HepG2 (cell line): ENCODE results near the gene RRM2. TPM values are rescaled to one million over a fixed set of nuclear protein-coding genes. Genes with fewer than 3 reads are reported as not detected.

ENCODE experiments used
- ATAC-seq: fragments of 200-7000 bp; cut with Tn5 transposase; 3 replicates; pipeline ENCODE4 v1.9.1; 2020; ENCODE audit warnings: mild to moderate bottlenecking, moderate library complexity
- BruUV-seq: library from RNA; stranded (reverse); fragments of 400-500 nt; replicated peaks from 2 replicates; lab custom pipeline; 2021; lab: Mats Ljungman, UMichigan
- CTCF ChIA-PET: fragments of 300-600 bp; formaldehyde crosslinking; extraction: SDS; loops from one replicate; lab custom pipeline; 2021; ENCODE audit warnings: low total read pairs, inconsistent platforms, low intra/inter-chr PET ratio; lab: Yijun Ruan, JAX
- POLR2A ChIA-PET: fragments of 350-600 bp; sonication (Branson Sonifier 250); formaldehyde crosslinking; loops from one replicate; lab custom pipeline; 2020; ENCODE audit warnings: antibody characterized with exemption, inconsistent platforms; lab: Yijun Ruan, JAX
- DNase-seq: peaks from one replicate; pipeline ENCODE4 v3.0.0-alpha.2; 2015; ENCODE audit warnings: low spot score
- FAIRE-seq: peaks from 3 replicates; lab custom pipeline; 2011; peaks lifted over from hg19 to GRCh38; lab: Jason Lieb, UNC
- H2AFZ ChIP-seq: one replicate; pipeline ENCODE4 v1.6.1; 2011; ENCODE audit warnings: low read length, inconsistent platforms
- H3K27ac ChIP-seq: fragments of 300-600 bp; 3 replicates; pipeline ENCODE4 v1.8.0; 2011; ENCODE audit warnings: mixed run types, mild to moderate bottlenecking, mixed read lengths, low read length, inconsistent platforms; ENCODE audit not compliant: insufficient read depth; ENCODE audit errors: extremely low read length
- H3K27me3 ChIP-seq, 2 experiments: fragments of 200-600 bp in 1 of 2; 2 replicates in 1 of 2; 3 replicates in 1 of 2; pipeline versions ENCODE4 v1.6.0 to v1.8.0; 2011; ENCODE audit warnings: low read length in 2 of 2, mild to moderate bottlenecking in 2 of 2, moderate library complexity in 2 of 2, inconsistent platforms in 1 of 2; ENCODE audit not compliant: insufficient read depth in 2 of 2, control insufficient read depth in 1 of 2
- H3K36me3 ChIP-seq, 2 experiments: fragments of 200-600 bp in 1 of 2; replicated peaks in 1 of 2; 2 replicates in 1 of 2; 3 replicates in 1 of 2; pipeline versions ENCODE4 v1.5.1 to v1.8.0; 2011; ENCODE audit warnings: low read length in 2 of 2, inconsistent platforms in 1 of 2; ENCODE audit not compliant: insufficient read depth in 2 of 2, control insufficient read depth in 1 of 2
- H3K4me1 ChIP-seq: 2 replicates; pipeline ENCODE4 v1.5.1; 2012; ENCODE audit warnings: low read length, inconsistent platforms; ENCODE audit not compliant: insufficient read depth
- H3K4me2 ChIP-seq: 2 replicates; pipeline ENCODE4 v1.6.0; 2011; ENCODE audit warnings: low read depth, low read length, inconsistent platforms
- H3K4me3 ChIP-seq, 3 experiments: fragments of 200-600 bp in 1 of 3; sonication (generic), shearing (Covaris generic) in 1 of 3; replicated peaks in 1 of 3; 2 replicates each; pipeline ENCODE4 v1.5.1; 2011 to 2016; ENCODE audit warnings: low read length in 3 of 3, inconsistent platforms in 2 of 3, low read depth in 2 of 3, mild to moderate bottlenecking in 2 of 3, control low read depth in 1 of 3, mixed read lengths in 1 of 3; ENCODE audit not compliant: insufficient read depth in 1 of 3
- H3K79me2 ChIP-seq: one replicate; pipeline ENCODE4 v1.6.1; 2011; ENCODE audit warnings: low read length, inconsistent platforms; ENCODE audit not compliant: insufficient read depth
- H3K9ac ChIP-seq: 2 replicates; pipeline ENCODE4 v1.6.0; 2011; ENCODE audit warnings: mild to moderate bottlenecking, low read depth, low read length, inconsistent platforms; ENCODE audit not compliant: insufficient read depth
- H3K9me3 ChIP-seq: 2 replicates; pipeline ENCODE4 v1.5.1; 2012; ENCODE audit warnings: mild to moderate bottlenecking, low read length
- H4K20me1 ChIP-seq: 2 replicates; pipeline ENCODE4 v1.6.0; 2011; ENCODE audit warnings: inconsistent platforms, mild to moderate bottlenecking, low read length, moderate library complexity; ENCODE audit not compliant: insufficient read depth
- CHD4 ChIP-seq: fragments of 200-600 bp; sonication (generic); IDR thresholded peaks from 2 replicates; pipeline ENCODE4 v1.7.0; 2017; ENCODE audit warnings: mild to moderate bottlenecking, low read length, borderline replicate concordance
- ELF4 ChIP-seq: sonication (generic); formaldehyde crosslinking; IDR thresholded peaks from 2 replicates; pipeline ENCODE4 v1.5.0; 2020; ENCODE audit warnings: missing genetic modification reagents, mild to moderate bottlenecking, moderate library complexity, borderline replicate concordance
- JUNB ChIP-seq: sonication (generic); formaldehyde crosslinking; IDR thresholded peaks from 2 replicates; pipeline ENCODE4 v1.8.0; 2022; ENCODE audit warnings: missing genetic modification reagents, mild to moderate bottlenecking, borderline replicate concordance
- MYPOP ChIP-seq: sonication (generic); formaldehyde crosslinking; IDR thresholded peaks from 2 replicates; pipeline ENCODE4 v1.8.1; 2023; ENCODE audit warnings: mild to moderate bottlenecking, moderate library complexity, missing genetic modification reagents
- RFX3 ChIP-seq: IDR thresholded peaks from 2 replicates; pipeline ENCODE4 v1.6.1; 2016; ENCODE audit warnings: missing biosample characterization, missing genetic modification reagents
- SMC3 ChIP-seq: IDR thresholded peaks from 2 replicates; pipeline ENCODE4 v1.6.1; 2011; ENCODE audit warnings: low read length, improper control_type of control experiment
- ZKSCAN1 ChIP-seq: fragments of 150-350 bp; IDR thresholded peaks from 2 replicates; pipeline ENCODE4 v1.6.1; 2014; ENCODE audit warnings: low read length
- ZNF12 ChIP-seq: sonication (generic); formaldehyde crosslinking; IDR thresholded peaks from 2 replicates; pipeline ENCODE4 v1.5.0; 2020; ENCODE audit warnings: missing genetic modification reagents
- ZNF18 ChIP-seq: sonication (generic); formaldehyde crosslinking; IDR thresholded peaks from 2 replicates; pipeline ENCODE4 v1.8.0; 2022; ENCODE audit warnings: mild to moderate bottlenecking, missing genetic modification reagents; ENCODE audit not compliant: insufficient replicate concordance
- ZNF24 ChIP-seq: fragments of 450-650 bp; IDR thresholded peaks from 2 replicates; pipeline ENCODE4 v1.6.1; 2017; ENCODE audit warnings: antibody characterized with exemption, mild to moderate bottlenecking
- ZNF317 ChIP-seq: sonication (generic); formaldehyde crosslinking; IDR thresholded peaks from 2 replicates; pipeline ENCODE4 v1.5.0; 2020; ENCODE audit warnings: mild to moderate bottlenecking, missing genetic modification reagents
- ZNF816 ChIP-seq: sonication (generic); formaldehyde crosslinking; IDR thresholded peaks from 2 replicates; pipeline ENCODE4 v1.8.0; 2022; ENCODE audit warnings: missing genetic modification reagents, mild to moderate bottlenecking, borderline replicate concordance
- WGBS: methylation state at CpG from one replicate; pipeline ENCODE4 v1.1.6; 2017; ENCODE audit warnings: low lambda C conversion rate; 5-methylcytosine and 5-hydroxymethylcytosine counted together
- in situ Hi-C: cut with HindIII; loops from 2 replicates; pipeline ENCODE4 v1.10.0; 2017; ENCODE audit warnings: low pct_unique_long_range_greater_than_20kb; ENCODE audit not compliant: extremely low pct_ligation_motif_present
- intact Hi-C: fragments of 100-400 bp; cut with micrococcal nuclease; formaldehyde crosslinking; loops from one replicate; pipeline ENCODE4 v1.10.0; 2022; ENCODE audit not compliant: unreplicated experiment
- polyA plus RNA-seq, 8 experiments: library from polyadenylated mRNA; depleted of rRNA in 3 of 8; stranded (reverse) in 7 of 8; unstranded in 1 of 8; fragments of >200 nt; fragmentation: Illumina TruSeq in 4 of 8; extraction: Trizol in 4 of 8; gene quantifications; 2 replicates each; pipeline versions ENCODE4 v1.2.1 to v1.2.3, GENCODE V29; 2011 to 2016; ENCODE audit warnings: low read depth in 4 of 8, missing spikeins in 1 of 8, mixed read lengths in 1 of 8; ENCODE audit not compliant: insufficient read depth in 1 of 8
- total RNA-seq, 5 experiments: library from RNA; depleted of rRNA; stranded (reverse); fragments of >200 nt; fragmentation: Illumina TruSeq; extraction: Trizol; gene quantifications; 2 replicates each; pipeline ENCODE4 v1.2.3, GENCODE V29; 2016; ENCODE audit warnings: low read depth in 1 of 5
- TF ChIP-seq, protein P1 (sequence below): IDR thresholded peaks from 2 replicates; pipeline ENCODE4 v1.6.1; 2016; ENCODE audit warnings: low read depth
- TF ChIP-seq, protein P2 (sequence below): sonication (generic); formaldehyde crosslinking; IDR thresholded peaks from 2 replicates; pipeline ENCODE4 v1.8.0; 2022; ENCODE audit warnings: missing genetic modification reagents, low read depth, mild to moderate bottlenecking, borderline replicate concordance
- TF ChIP-seq, protein P3 (sequence below), 2 experiments: sonication (generic) in 1 of 2; formaldehyde crosslinking in 1 of 2; IDR thresholded peaks; 2 replicates each; pipeline versions ENCODE4 v1.4.0 to v1.6.1; 2018 to 2020; ENCODE audit warnings: missing genetic modification reagents in 2 of 2, borderline replicate concordance in 1 of 2, low read depth in 1 of 2, mild to moderate bottlenecking in 1 of 2, missing biosample characterization in 1 of 2

The RRM2 gene
- total and polyA plus RNA-seq, 2 of the 13 experiments (the other 11 are each of a cell fraction or from before 2014, with no cell fraction given): 31.3 to 150 TPM

DNA sequence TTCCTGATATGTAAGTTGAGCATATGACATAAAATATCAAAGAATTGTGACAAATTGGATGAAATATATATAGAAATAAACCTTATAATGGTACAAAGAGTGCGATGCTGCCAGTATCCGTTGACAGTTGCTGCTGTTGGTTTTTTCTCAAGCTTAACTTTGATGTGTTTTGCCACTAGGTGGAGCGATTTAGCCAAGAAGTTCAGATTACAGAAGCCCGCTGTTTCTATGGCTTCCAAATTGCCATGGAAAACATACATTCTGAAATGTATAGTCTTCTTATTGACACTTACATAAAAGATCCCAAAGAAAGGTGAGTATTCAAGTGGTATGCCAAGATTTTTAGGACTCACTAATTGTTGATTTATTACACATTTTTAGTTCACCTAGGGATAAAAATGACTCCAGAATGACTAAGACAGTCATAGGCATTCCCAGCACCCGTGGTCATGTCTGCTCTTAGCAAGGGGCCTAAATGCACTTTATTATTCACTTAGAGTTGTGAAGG is 2.1 kb downstream of the RRM2 start:
- FAIRE-seq: peak; percentile 95
- Histone ChIP-seq H3K4me3 (peak overlapping the region in 2 of 3 experiments; percentile 70 to 99; a peak in 3 of 6 replicates), H3K36me3 (peaks cover 18 to 44% of the 10 kb centered on the region in 2 experiments), H3K4me2 (peak overlapping the region; percentile 98), H3K27ac (peak overlapping the region; percentile 51), H3K27me3 (no peaks in the 10 kb centered on the region), H3K79me2 (peaks cover 42% of the 10 kb centered on the region), H2AFZ (no peak overlapping the region), H3K4me1 (peaks cover 80% of the 10 kb centered on the region), H3K9me3 (no peaks in the 10 kb centered on the region), H3K9ac (peak overlapping the region; percentile 16; the same call in 1 of the 2 replicates), H4K20me1 (no peaks in the 10 kb centered on the region)
- no TSS peak for BruUV-seq
- intact Hi-C loops: loop anchor here (1.0 to 10.0 kb wide), 6 partner anchors 52 to 311 kb away; partner anchors contain the start of gene GRHL1
- peak; percentile 82 for DNase-seq
- 23% methylated on average over 5 of the region's 5 CpGs for WGBS
- no peak for ATAC-seq
- ChIA-PET POLR2A (interaction anchor here (1.0 to 1.4 kb wide), 3 partner anchors 283 to 325 kb away, joined by 3 to 8 read pairs (median 5); no protein-coding TSS in a partner anchor), CTCF (interaction anchor here (1.2 to 2.1 kb wide), 4 partner anchors 27 to 310 kb away, joined by 5 to 30 read pairs (median 8); no protein-coding TSS in a partner anchor)
- in situ Hi-C loops: loop anchor here (5.0 kb wide), 1 partner anchor 313 kb away; no protein-coding TSS in a partner anchor
- TF ChIP-seq, protein P1, sequence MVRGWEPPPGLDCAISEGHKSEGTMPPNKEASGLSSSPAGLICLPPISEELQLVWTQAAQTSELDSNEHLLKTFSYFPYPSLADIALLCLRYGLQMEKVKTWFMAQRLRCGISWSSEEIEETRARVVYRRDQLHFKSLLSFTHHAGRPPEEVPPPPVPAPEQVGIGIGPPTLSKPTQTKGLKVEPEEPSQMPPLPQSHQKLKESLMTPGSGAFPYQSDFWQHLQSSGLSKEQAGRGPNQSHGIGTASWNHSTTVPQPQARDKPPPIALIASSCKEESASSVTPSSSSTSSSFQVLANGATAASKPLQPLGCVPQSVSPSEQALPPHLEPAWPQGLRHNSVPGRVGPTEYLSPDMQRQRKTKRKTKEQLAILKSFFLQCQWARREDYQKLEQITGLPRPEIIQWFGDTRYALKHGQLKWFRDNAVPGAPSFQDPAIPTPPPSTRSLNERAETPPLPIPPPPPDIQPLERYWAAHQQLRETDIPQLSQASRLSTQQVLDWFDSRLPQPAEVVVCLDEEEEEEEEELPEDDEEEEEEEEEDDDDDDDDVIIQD (CRISPR knock-in tag): 0 out of 2 replicates have a peak, but pooled peaks have one; percentile 32
- 0 out of 2 replicates have a peak, but pooled peaks have one; percentile 42 for TF ChIP-seq ELF4 (CRISPR knock-in tag)
- TF ChIP-seq ZNF24: 0 out of 2 replicates have a peak, but pooled peaks have one; percentile 39
- no peak for TF ChIP-seq JUNB (CRISPR knock-in tag)
- peak; percentile 34; the same call in 1 of the 2 replicates for TF ChIP-seq MYPOP (CRISPR knock-in tag)
- peak; percentile 73 for TF ChIP-seq SMC3
- peak; percentile 49; the same call in 1 of the 2 replicates for TF ChIP-seq RFX3 (CRISPR knock-in tag)
- TF ChIP-seq, protein P2, sequence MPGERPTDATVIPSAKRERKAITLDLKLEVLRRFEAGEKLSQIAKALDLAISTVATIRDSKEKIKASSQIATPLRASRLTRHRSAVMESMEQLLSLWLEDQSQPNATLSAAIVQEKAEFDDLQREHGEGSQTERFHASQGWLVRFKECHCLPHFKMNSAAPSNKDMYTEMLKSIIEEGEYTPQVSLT (CRISPR knock-in tag): 0 out of 2 replicates have a peak, but pooled peaks have one; percentile 81
- peak; percentile 41; the same call in 1 of the 2 replicates for TF ChIP-seq CHD4
- TF ChIP-seq ZNF18 (CRISPR knock-in tag): peak; percentile 27
- TF ChIP-seq, protein P3, sequence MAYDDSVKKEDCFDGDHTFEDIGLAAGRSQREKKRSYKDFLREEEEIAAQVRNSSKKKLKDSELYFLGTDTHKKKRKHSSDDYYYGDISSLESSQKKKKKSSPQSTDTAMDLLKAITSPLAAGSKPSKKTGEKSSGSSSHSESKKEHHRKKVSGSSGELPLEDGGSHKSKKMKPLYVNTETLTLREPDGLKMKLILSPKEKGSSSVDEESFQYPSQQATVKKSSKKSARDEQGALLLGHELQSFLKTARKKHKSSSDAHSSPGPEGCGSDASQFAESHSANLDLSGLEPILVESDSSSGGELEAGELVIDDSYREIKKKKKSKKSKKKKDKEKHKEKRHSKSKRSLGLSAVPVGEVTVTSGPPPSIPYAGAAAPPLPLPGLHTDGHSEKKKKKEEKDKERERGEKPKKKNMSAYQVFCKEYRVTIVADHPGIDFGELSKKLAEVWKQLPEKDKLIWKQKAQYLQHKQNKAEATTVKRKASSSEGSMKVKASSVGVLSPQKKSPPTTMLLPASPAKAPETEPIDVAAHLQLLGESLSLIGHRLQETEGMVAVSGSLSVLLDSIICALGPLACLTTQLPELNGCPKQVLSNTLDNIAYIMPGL (CRISPR knock-in tag; IDR thresholded peaks at IDR 0.05; ENCODE audit: borderline replicate concordance in 1 of 2, low read depth in 1 of 2): 0 out of 4 replicates have a peak, but pooled peaks of 1 of the 2 experiments have one; percentile 55
- peak; percentile 69; the same call in 1 of the 2 replicates for TF ChIP-seq ZNF12
- TF ChIP-seq ZNF816 (CRISPR knock-in tag): 0 out of 2 replicates have a peak, but pooled peaks have one; percentile 16
- TF ChIP-seq ZKSCAN1: no peak
- peak; percentile 57; the same call in 1 of the 2 replicates for TF ChIP-seq ZNF317
